HepG2 (cell line): ENCODE measurements around the gene NT5C3B. TPM values are rescaled to one million over a fixed set of nuclear protein-coding genes. Genes with fewer than 3 reads are reported as not detected.

Experiments
- ATAC-seq: fragments of 200-7000 bp; cut with Tn5 transposase; 3 replicates; pipeline ENCODE4 v1.9.1; 2020; ENCODE audit warnings: mild to moderate bottlenecking, moderate library complexity
- BruUV-seq: library from RNA; stranded (reverse); fragments of 400-500 nt; replicated peaks from 2 replicates; lab custom pipeline; 2021; lab: Mats Ljungman, UMichigan
- CTCF ChIA-PET: fragments of 300-600 bp; formaldehyde crosslinking; extraction: SDS; loops from one replicate; lab custom pipeline; 2021; ENCODE audit warnings: low total read pairs, inconsistent platforms, low intra/inter-chr PET ratio; lab: Yijun Ruan, JAX
- POLR2A ChIA-PET: fragments of 350-600 bp; sonication (Branson Sonifier 250); formaldehyde crosslinking; loops from one replicate; lab custom pipeline; 2020; ENCODE audit warnings: antibody characterized with exemption, inconsistent platforms; lab: Yijun Ruan, JAX
- DNase-seq: peaks from one replicate; pipeline ENCODE4 v3.0.0-alpha.2; 2015; ENCODE audit warnings: low spot score
- FAIRE-seq: peaks from 3 replicates; lab custom pipeline; 2011; peaks lifted over from hg19 to GRCh38; lab: Jason Lieb, UNC
- H2AFZ ChIP-seq: one replicate; pipeline ENCODE4 v1.6.1; 2011; ENCODE audit warnings: low read length, inconsistent platforms
- H3K27ac ChIP-seq: fragments of 300-600 bp; 3 replicates; pipeline ENCODE4 v1.8.0; 2011; ENCODE audit warnings: mixed run types, mild to moderate bottlenecking, mixed read lengths, low read length, inconsistent platforms; ENCODE audit not compliant: insufficient read depth; ENCODE audit errors: extremely low read length
- H3K27me3 ChIP-seq, 2 experiments: fragments of 200-600 bp in 1 of 2; 2 replicates in 1 of 2; 3 replicates in 1 of 2; pipeline versions ENCODE4 v1.6.0 to v1.8.0; 2011; ENCODE audit warnings: low read length in 2 of 2, mild to moderate bottlenecking in 2 of 2, moderate library complexity in 2 of 2, inconsistent platforms in 1 of 2; ENCODE audit not compliant: insufficient read depth in 2 of 2, control insufficient read depth in 1 of 2
- H3K36me3 ChIP-seq, 2 experiments: fragments of 200-600 bp in 1 of 2; replicated peaks in 1 of 2; 2 replicates in 1 of 2; 3 replicates in 1 of 2; pipeline versions ENCODE4 v1.5.1 to v1.8.0; 2011; ENCODE audit warnings: low read length in 2 of 2, inconsistent platforms in 1 of 2; ENCODE audit not compliant: insufficient read depth in 2 of 2, control insufficient read depth in 1 of 2
- H3K4me1 ChIP-seq: 2 replicates; pipeline ENCODE4 v1.5.1; 2012; ENCODE audit warnings: low read length, inconsistent platforms; ENCODE audit not compliant: insufficient read depth
- H3K4me2 ChIP-seq: 2 replicates; pipeline ENCODE4 v1.6.0; 2011; ENCODE audit warnings: low read depth, low read length, inconsistent platforms
- H3K4me3 ChIP-seq, 3 experiments: fragments of 200-600 bp in 1 of 3; sonication (generic), shearing (Covaris generic) in 1 of 3; replicated peaks in 1 of 3; 2 replicates each; pipeline ENCODE4 v1.5.1; 2011 to 2016; ENCODE audit warnings: low read length in 3 of 3, inconsistent platforms in 2 of 3, low read depth in 2 of 3, mild to moderate bottlenecking in 2 of 3, control low read depth in 1 of 3, mixed read lengths in 1 of 3; ENCODE audit not compliant: insufficient read depth in 1 of 3
- H3K79me2 ChIP-seq: one replicate; pipeline ENCODE4 v1.6.1; 2011; ENCODE audit warnings: low read length, inconsistent platforms; ENCODE audit not compliant: insufficient read depth
- H3K9ac ChIP-seq: 2 replicates; pipeline ENCODE4 v1.6.0; 2011; ENCODE audit warnings: mild to moderate bottlenecking, low read depth, low read length, inconsistent platforms; ENCODE audit not compliant: insufficient read depth
- H3K9me3 ChIP-seq: 2 replicates; pipeline ENCODE4 v1.5.1; 2012; ENCODE audit warnings: mild to moderate bottlenecking, low read length
- H4K20me1 ChIP-seq: 2 replicates; pipeline ENCODE4 v1.6.0; 2011; ENCODE audit warnings: inconsistent platforms, mild to moderate bottlenecking, low read length, moderate library complexity; ENCODE audit not compliant: insufficient read depth
- BCL3 ChIP-seq: sonication (generic); formaldehyde crosslinking; IDR thresholded peaks from 2 replicates; pipeline ENCODE4 v1.5.1; 2020; ENCODE audit warnings: mild to moderate bottlenecking, missing genetic modification reagents, moderate library complexity
- CEBPB ChIP-seq: IDR thresholded peaks from 2 replicates; pipeline ENCODE4 v1.6.1; 2011; ENCODE audit warnings: low read depth, low read length, improper control_type of control experiment, borderline replicate concordance
- CEBPG ChIP-seq: IDR thresholded peaks from 2 replicates; pipeline ENCODE4 v1.6.1; 2016
- KLF13 ChIP-seq: sonication (generic); formaldehyde crosslinking; IDR thresholded peaks from 2 replicates; pipeline ENCODE4 v1.4.0; 2020; ENCODE audit warnings: mild to moderate bottlenecking, missing genetic modification reagents
- MIER3 ChIP-seq: IDR thresholded peaks from 2 replicates; pipeline ENCODE4 v1.6.1; 2016; ENCODE audit warnings: missing compliant biosample characterization, borderline replicate concordance
- MNT ChIP-seq: fragments of 450-650 bp; IDR thresholded peaks from 2 replicates; pipeline ENCODE4 v1.6.1; 2016
- SMC3 ChIP-seq: IDR thresholded peaks from 2 replicates; pipeline ENCODE4 v1.6.1; 2011; ENCODE audit warnings: low read length, improper control_type of control experiment
- ZBTB4 ChIP-seq: sonication (generic); formaldehyde crosslinking; IDR thresholded peaks from 2 replicates; pipeline ENCODE4 v1.4.0; 2020; ENCODE audit warnings: missing genetic modification reagents, mild to moderate bottlenecking, borderline replicate concordance
- ZBTB8A ChIP-seq: sonication (generic); formaldehyde crosslinking; IDR thresholded peaks from 2 replicates; pipeline ENCODE4 v1.4.0; 2020; ENCODE audit warnings: mild to moderate bottlenecking, low read depth, missing genetic modification reagents, borderline replicate concordance
- ZFX ChIP-seq: sonication (generic); formaldehyde crosslinking; IDR thresholded peaks from 2 replicates; pipeline ENCODE4 v1.4.0; 2020; ENCODE audit warnings: mild to moderate bottlenecking, low read depth, missing genetic modification reagents, moderate library complexity
- ZNF121 ChIP-seq: sonication (generic); formaldehyde crosslinking; IDR thresholded peaks from 2 replicates; pipeline ENCODE4 v1.5.0; 2020; ENCODE audit warnings: mild to moderate bottlenecking, missing genetic modification reagents
- ZNF234 ChIP-seq: sonication (generic); formaldehyde crosslinking; conservative IDR thresholded peaks from 2 replicates; pipeline ENCODE4 v1.5.1; 2020; ENCODE audit warnings: mild to moderate bottlenecking, missing genetic modification reagents
- ZNF44 ChIP-seq: sonication (generic); formaldehyde crosslinking; IDR thresholded peaks from 2 replicates; pipeline ENCODE4 v1.5.1; 2020; ENCODE audit warnings: mild to moderate bottlenecking, missing genetic modification reagents
- ZNF75D ChIP-seq: sonication (generic); formaldehyde crosslinking; IDR thresholded peaks from 2 replicates; pipeline ENCODE4 v1.8.1; 2023; ENCODE audit warnings: missing genetic modification reagents, mild to moderate bottlenecking, borderline replicate concordance
- ZNF770 ChIP-seq: sonication (generic); formaldehyde crosslinking; IDR thresholded peaks from 2 replicates; pipeline ENCODE4 v1.5.0; 2020; ENCODE audit warnings: mild to moderate bottlenecking, missing genetic modification reagents
- WGBS: methylation state at CpG from one replicate; pipeline ENCODE4 v1.1.6; 2017; ENCODE audit warnings: low lambda C conversion rate; 5-methylcytosine and 5-hydroxymethylcytosine counted together
- in situ Hi-C: cut with HindIII; loops from 2 replicates; pipeline ENCODE4 v1.10.0; 2017; ENCODE audit warnings: low pct_unique_long_range_greater_than_20kb; ENCODE audit not compliant: extremely low pct_ligation_motif_present
- intact Hi-C: fragments of 100-400 bp; cut with micrococcal nuclease; formaldehyde crosslinking; loops from one replicate; pipeline ENCODE4 v1.10.0; 2022; ENCODE audit not compliant: unreplicated experiment
- polyA plus RNA-seq, 8 experiments: library from polyadenylated mRNA; depleted of rRNA in 3 of 8; stranded (reverse) in 7 of 8; unstranded in 1 of 8; fragments of >200 nt; fragmentation: Illumina TruSeq in 4 of 8; extraction: Trizol in 4 of 8; gene quantifications; 2 replicates each; pipeline versions ENCODE4 v1.2.1 to v1.2.3, GENCODE V29; 2011 to 2016; ENCODE audit warnings: low read depth in 4 of 8, missing spikeins in 1 of 8, mixed read lengths in 1 of 8; ENCODE audit not compliant: insufficient read depth in 1 of 8
- total RNA-seq, 5 experiments: library from RNA; depleted of rRNA; stranded (reverse); fragments of >200 nt; fragmentation: Illumina TruSeq; extraction: Trizol; gene quantifications; 2 replicates each; pipeline ENCODE4 v1.2.3, GENCODE V29; 2016; ENCODE audit warnings: low read depth in 1 of 5

The NT5C3B gene
- total and polyA plus RNA-seq, 2 of the 13 experiments (the other 11 are each of a cell fraction or from before 2014, with no cell fraction given): 104 to 126 TPM

- ATAC-seq: no peak
- intact Hi-C loops: no loop called here
Observed at GRCh38 chr17:41837761-41838538, 1.9 kb upstream of the NT5C3B start, which contains the start of gene KLHL10. KLHL10 (plus strand) TSS chr17:41837825; CDS start chr17:41837933, 108 bp downstream.

More at GRCh38 chr17:41837761-41838538, 1.9 kb upstream of the NT5C3B start, which contains the start of gene KLHL10:
- ChIA-PET CTCF (no interaction called here), POLR2A (interaction anchor here (0.7 to 1.6 kb wide), 9 partner anchors 11 to 164 kb away, joined by 3 to 7 read pairs (median 3); partner anchors contain the start of genes EIF1, FKBP10 and KLHL11)
- Histone ChIP-seq H2AFZ (peak within 1 kb of the TSS; percentile 88), H3K4me1 (peaks cover 44% of the 10 kb centered on the region), H3K79me2 (peaks cover 9% of the 10 kb centered on the region), H3K4me2 (peak within 1 kb of the TSS; percentile 80), H3K27me3 (no peaks in the 10 kb centered on the region), H3K9ac (peak within 1 kb of the TSS; percentile 61), H3K9me3 (no peaks in the 10 kb centered on the region), H3K27ac (no peak within 1 kb of the TSS), H3K36me3 (no peaks in the 10 kb centered on the region; a peak in 2 of 5 replicates), H4K20me1 (no peaks in the 10 kb centered on the region), H3K4me3 (peak within 1 kb of the TSS; percentile 63 to 94 (median 77))
- 58% methylated on average over 15 of the region's 15 CpGs for WGBS
- no TSS peak for BruUV-seq
- in situ Hi-C loops: no loop called here
- no peak for TF ChIP-seq MIER3 (CRISPR knock-in tag)
- TF ChIP-seq ZNF75D (CRISPR knock-in tag): no peak
- no peak for TF ChIP-seq KLF13
- no peak for TF ChIP-seq MNT
- no peak for TF ChIP-seq ZBTB8A (CRISPR knock-in tag)
- no peak for TF ChIP-seq BCL3 (CRISPR knock-in tag)
- peak; percentile 83; the same call in 1 of the 2 replicates for TF ChIP-seq CEBPB
- TF ChIP-seq ZNF44 (CRISPR knock-in tag): no peak
- TF ChIP-seq CEBPG (CRISPR knock-in tag): peak; percentile 73
- no peak for TF ChIP-seq ZBTB4 (CRISPR knock-in tag)
- no peak for TF ChIP-seq SMC3
- TF ChIP-seq ZFX (CRISPR knock-in tag): peak; percentile 10; the same call in 1 of the 2 replicates
- peak; percentile 77 for TF ChIP-seq ZNF121
- peak; percentile 40; the same call in 1 of the 2 replicates for TF ChIP-seq ZNF770 (CRISPR knock-in tag)
- TF ChIP-seq ZNF234: no peak
- FAIRE-seq (no peak), DNase-seq (no peak)
